Skin of body (tissue), 2 donors: Measurements from ENCODE around the gene COIL. TPM values are rescaled to one million over a fixed set of nuclear protein-coding genes. Genes with fewer than 3 reads are reported as not detected.
"Not testable (repeated sequence)": the region's sequence is repeated elsewhere in the genome, so short reads cannot be mapped to it uniquely, and the experiment has no call there.

Experiments used
- DNase-seq: peaks from one replicate; lab custom pipeline; 2025; lab: John Stamatoyannopoulos, UW
- total RNA-seq: library from RNA; depleted of rRNA; stranded (reverse); fragments of >200 nt; gene quantifications from one replicate; pipeline ENCODE4 v1.2.3, GENCODE V29; 2014

The COIL gene, protein sequence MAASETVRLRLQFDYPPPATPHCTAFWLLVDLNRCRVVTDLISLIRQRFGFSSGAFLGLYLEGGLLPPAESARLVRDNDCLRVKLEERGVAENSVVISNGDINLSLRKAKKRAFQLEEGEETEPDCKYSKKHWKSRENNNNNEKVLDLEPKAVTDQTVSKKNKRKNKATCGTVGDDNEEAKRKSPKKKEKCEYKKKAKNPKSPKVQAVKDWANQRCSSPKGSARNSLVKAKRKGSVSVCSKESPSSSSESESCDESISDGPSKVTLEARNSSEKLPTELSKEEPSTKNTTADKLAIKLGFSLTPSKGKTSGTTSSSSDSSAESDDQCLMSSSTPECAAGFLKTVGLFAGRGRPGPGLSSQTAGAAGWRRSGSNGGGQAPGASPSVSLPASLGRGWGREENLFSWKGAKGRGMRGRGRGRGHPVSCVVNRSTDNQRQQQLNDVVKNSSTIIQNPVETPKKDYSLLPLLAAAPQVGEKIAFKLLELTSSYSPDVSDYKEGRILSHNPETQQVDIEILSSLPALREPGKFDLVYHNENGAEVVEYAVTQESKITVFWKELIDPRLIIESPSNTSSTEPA
- total RNA-seq: 17.1 TPM

DNA sequence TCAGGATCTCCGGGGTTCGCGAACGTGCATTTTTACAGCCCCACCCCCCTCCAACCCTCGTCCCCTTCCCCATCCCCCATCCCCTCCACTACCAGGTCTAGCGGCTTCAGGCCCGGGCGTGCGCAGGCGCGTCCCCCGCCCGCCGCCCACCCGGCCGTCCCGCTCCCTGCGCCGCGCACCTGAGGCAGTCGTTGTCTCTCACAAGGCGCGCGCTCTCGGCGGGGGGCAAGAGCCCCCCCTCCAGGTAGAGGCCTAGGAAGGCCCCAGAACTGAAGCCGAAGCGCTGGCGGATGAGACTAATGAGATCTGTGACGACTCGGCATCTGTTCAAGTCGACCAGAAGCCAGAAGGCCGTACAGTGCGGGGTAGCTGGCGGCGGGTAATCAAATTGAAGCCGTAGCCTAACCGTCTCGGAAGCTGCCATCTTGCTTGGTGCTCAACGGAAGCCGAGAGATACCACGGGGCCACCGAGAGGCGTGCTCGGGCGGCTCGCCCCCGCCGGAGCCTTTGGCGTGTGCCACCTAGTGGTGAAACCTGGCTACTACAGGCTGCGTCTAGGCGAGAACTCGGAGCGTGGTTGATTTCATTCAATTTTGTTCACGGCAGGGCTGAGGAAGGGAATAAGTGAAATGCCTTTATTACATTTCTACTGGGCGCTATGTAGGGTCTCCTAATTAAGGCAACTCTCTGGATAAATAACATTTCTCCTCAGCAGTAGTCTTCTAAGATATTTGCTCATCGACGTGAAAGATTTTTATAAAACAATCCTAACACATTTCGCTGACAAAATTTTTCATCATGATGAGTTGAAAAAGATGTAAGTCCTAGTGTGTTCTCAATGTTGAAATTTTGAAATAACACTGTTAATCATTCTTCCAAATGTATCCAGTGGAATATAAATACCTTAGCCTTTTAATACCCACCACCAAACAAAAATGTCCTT is at the start of gene COIL:
Gene COIL (minus strand): TSS at position 455 of the 943 bp plus-strand sequence. CDS start 31 bp downstream, at position 424.
- peak; percentile 94 for DNase-seq

DNA sequence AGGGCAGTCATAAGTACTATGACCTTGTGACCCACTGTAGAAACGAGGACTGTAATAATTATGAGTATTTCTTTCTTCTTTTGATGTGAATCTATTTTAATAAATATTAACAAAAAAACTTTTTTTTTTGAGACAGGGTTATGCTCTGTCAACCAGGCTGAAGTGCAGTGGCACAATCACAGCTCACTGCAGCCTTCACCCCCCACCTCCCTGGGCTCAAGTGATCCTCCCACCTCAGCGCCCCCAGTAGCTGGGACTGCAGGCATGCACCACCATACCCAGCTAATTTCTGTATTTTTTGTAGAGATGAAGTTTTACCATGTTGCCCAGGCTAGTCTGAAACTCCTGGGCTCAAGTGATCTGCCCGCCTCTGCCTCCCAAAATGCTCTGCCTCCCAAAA is 49.6 kb upstream of the COIL start:
- DNase-seq: no peak

DNA sequence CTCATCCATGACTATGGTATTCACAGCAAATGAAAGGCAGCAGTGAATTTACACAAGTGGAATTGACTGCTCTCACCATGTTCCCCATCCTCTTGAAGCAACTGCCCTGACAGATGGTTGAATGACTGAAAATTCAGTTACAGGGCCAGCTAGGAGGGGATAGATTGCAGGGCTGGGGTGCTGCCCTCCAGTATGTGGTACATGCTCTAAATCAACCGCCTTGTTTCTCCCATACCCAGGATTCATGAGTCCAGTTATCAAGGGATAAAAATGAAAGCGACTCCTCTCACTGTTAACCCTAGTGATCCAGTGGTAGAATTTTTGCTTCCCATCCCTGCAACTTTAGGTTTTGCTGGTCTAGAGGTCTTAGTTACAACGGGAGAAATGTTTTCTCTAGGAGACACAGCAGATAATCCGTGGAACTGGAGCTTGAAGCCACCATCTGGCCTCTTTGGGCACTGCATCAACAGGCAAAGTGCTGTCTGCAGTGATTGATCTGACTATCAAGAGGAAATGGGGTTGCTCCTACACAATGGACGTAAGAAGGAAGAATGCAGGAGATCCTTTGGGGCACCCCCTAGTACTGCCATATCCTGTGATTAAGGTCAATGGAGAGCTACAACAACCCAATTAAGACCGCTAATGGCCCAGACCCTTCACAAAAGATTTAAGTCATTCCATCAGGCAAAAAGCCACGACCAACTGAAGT is 49.0 kb upstream of the COIL start:
- peak; percentile 20 for DNase-seq

DNA sequence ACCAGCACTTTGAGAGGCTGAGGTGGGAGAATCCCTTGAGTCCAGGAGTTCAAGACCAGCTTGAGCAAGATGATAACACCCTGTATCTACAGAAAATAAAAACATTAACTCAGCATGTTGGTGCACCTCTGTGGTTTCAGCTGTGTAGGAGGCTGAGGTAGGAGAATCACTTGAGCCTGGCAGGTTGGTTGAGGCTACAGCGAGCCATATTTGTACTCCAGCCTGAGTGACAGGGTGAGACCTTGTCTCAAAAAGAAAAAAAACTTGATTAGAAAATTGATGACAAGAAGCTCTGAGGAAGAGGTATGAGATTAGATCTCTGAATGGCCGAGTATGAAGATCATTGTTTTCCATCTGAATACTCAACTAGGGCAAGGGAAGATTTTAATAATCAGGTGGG is 48.1 kb upstream of the COIL start:
- DNase-seq: no peak

DNA sequence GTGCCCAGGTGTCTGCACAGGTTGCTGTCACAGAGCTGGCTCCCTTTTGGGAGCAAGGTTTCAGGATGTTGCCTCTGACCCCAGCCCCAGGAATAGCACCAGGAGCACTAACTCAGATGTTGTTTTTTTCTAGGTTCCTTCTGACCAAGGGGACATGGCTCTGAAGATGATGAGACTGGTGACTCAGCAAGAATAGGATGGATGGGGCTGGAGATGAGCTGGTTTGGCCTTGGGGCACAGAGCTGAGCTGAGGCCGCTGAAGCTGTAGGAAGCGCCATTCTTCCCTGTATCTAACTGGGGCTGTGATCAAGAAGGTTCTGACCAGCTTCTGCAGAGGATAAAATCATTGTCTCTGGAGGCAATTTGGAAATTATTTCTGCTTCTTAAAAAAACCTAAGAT is 45.2 kb upstream of the COIL start:
- no peak for DNase-seq

DNA sequence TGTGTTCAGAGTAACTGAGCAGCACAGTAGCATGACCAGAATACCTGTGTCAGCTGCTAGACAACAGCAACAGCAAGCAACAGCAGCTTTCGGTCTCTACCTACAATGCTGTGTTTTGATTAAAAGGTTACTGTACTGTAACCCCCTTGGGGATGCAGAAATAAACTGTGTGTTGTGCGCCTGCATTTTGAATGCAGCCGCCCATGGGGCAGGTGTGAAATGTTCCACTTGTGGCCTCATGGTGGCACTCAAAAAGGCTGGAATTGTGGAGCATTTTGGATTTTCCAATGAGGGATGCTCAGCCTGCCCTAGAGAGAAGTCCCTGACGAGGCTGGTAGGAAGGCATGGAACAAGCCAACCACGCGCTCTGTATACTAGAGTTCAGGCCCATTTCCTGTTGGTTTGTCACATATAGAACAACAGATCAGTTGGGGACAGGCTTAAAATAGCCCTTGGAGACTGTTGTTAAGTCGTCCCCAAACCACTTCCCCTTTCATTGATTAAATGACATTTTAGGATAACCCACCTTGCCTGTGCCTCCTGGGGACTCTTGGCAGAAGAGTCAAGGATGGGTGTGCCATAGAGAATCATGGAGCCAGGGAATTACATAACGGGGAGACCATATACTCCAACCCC is 44.2 kb upstream of the COIL start:
- no peak for DNase-seq

DNA sequence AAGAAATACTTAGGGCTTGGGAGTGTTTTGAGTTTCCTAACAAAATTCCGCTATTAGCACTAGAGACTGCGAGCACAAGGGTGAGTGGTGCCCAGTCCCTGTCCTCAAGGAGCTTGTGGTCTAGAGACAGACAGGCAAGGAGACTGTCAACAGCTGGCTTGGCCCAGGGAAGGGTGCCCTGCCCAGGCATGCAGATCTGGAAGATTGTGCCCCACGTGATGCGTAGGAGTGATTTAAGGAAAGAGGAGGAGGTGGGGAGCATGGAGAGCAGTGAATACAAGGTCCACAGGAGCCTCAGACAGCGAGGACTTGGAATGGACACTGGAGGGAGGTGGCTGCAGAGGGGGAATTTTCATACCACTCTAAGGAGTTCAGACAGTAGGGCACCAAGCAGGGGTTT is 42.1 kb upstream of the COIL start:
- no peak for DNase-seq

DNA sequence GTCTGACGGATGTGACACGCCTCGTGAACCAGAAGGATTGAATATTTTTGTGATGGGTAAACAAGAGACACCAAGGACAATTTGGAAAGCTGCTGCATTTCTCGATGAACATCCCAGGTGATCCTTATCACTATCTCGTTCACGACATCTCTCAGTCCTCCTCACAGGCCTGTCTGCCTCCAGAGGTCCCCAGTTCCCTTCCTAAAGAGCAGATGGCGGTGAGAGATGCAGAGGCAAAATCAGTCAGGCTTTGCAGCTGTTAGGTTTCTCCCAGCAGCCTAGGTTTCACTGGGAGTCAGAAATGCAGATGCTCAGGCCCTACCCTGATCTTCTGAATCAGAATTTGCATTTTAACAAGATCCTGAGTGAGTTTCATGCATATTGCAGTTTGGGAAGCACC is 40.7 kb upstream of the COIL start:
- DNase-seq: no peak

DNA sequence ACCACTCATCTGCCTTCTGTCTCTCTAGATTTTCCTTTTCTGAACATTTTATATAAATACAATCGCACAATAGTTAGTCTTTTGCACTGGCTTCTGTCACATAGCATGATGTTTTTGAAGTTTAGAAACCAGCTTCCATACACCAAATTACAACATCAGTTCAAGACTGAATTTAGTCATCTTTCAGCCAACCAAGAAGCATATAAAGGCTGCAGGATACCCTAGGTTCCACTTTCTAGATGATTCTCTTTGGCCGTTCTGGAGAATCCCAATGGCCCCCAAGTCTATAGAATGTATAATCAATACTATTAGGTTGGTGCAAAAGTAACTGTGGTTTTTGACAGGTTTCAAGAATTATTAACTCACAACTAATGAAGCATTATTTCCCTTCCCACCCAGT is 36.5 kb upstream of the COIL start:
- no peak for DNase-seq

DNA sequence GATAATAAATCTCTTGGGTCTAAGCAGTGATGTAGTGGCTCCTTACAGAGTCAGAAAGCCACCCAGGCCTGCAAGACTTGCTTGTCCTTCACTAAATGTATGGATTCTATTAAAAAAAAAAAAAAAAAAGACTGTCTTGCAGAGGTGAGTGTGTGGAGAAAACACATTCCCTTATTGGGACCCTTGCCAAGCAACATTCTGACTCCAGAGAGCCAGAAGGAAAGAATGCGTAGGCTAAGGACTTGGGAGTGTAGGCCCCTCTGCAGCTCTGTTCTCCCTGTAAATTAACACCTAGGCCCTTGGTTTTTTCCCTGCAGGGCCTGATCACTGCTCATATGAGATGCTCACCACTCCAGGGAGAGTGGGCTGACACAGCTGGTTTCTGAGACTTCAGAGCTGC is 34.9 kb upstream of the COIL start:
- DNase-seq: no peak

DNA sequence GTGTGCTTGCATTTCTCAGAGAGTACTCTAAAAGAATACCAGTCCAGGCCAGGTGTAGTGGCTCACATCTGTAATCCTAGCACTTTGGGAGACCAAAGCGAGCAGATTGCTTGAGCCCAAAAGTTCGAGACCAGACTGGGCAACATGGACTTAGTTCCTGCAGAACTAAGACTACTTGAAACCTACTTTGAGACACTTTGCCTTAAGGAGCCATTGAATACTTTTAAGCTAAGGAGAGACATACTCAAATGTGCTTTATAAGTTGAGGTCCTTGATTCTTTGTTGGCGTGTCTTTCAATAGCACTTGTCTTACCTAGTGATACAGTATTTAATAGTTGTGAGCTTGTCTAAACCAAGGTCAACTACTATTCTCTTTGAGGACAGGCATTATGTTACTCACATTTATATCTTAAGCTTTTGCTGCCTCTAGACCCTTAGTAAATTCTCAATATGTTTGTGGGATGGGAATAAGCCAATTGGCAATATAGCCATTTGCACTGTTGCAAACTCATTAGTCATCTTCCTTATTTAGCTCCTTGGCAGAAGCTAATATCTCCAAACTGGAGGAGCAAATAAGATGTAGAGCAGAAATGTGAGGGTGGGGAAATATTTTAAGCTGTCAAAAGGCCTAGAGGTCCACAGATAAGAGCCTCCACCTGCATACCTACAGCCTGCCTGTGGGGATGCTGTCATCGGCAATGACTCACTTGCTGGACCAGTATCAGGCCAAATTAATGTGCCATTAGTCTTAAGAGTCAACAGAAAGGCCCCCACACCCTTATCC is 33.4 kb upstream of the COIL start:
- no peak for DNase-seq

DNA sequence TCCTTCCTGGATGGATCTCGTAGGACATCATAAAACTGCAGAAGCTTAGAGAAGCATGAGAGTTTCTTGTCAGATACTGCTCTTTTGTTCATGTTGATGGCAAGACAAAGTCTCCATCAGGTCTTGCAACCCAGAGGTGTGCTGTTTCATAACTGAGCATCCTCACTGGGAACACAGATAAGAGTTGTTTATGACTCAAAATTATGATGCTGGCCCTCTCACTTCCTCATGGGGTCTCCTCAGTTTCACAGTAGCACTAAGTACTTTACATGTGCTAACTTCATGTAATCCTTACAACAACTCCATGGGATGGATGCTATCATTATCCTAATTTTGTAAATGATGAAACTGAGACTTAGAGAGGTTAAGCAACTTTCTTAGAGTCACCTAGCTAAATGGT is 31.5 kb upstream of the COIL start:
- DNase-seq: no peak

DNA sequence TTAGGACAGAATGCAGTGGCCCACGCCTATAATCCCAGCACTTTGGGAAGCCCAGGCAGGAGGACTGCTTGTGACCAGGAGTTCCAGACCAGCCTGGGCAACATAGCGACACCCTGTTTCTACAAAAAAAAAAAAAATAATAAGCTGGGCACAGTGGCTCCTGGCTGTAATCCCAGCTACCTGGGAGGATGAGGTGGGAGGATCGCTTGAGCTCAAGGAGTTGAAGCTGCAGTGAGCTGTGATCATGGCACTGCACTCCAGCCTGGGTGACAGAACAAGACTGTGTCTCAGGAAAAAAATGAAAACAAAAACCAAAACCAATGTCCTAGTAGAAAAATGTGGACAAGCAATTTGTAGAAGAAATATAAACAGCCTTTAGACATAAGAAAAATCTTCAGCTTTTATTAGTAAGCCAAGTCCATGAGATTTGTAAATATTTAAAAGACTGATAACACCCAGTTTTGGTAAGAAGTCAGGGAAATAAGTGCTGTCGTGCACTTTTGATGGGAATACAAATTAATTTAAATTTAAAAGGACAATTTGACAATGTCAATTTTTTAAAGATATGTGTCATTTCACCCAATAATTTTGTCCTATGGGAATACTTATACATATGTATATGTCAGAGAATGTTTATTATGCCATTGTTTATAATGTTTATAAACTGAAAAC is 28.2 kb upstream of the COIL start:
- no peak for DNase-seq

DNA sequence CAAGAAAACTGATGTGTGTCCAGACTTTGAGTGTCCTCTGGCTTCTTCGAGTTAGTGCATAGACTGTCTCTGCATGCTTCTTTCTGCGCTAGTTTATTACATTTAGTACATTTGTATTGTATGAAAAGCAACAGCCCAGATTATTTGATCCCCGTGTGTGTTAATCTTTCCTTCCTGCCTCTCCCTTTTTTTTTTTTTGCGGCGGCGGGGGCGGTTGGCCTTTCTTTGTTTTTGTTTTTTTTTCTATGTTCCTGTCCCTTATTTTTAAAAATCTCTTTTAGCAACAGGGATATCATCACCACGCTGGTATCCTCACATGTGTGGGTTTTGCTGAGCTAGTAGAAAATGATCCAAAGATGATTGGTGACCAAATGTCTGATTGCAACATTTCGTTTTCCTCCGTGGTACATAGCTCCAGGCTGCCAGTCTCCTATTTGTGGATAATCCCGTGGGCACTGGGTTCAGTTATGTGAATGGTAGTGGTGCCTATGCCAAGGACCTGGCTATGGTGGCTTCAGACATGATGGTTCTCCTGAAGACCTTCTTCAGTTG is 26.5 kb upstream of the COIL start:
- DNase-seq: no peak

DNA sequence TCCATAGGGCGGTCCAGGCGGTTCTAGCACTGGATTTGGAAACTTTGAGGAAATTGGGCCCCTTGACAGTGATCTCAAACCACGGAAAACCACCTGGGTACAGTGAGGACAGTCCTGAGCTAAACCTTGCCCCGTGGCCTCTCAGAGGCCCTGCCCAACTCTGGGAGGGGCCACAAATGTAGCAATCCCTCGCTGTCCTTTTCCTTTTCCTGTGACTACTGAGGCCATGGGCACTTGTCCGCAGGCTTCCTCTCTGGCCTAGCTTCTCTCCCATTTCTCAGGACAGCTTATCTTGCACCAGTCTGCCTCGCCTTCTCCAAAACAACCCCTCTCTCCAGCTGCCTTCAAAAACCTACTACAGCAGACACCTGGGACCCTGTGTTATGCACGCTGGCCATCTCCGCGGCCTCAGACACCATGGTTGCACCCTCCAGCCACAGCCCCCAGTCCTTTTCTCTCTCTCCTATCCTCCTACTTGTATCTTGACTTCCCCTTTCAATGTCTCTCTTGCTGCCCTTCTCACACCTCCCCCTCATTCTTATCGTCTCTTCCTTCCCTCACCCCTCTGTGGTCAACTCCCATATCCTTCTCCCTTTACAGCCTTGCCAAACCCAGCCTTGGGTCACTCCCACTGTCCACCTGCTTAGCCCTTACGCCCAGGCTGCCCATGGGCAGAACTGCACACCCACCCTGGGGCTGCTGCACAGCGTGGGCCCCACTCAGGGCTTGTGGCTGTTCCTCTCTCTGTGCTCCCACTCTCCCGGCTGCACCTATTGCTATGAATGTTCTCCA is 24.7 kb upstream of the COIL start:
- DNase-seq: no peak

DNA sequence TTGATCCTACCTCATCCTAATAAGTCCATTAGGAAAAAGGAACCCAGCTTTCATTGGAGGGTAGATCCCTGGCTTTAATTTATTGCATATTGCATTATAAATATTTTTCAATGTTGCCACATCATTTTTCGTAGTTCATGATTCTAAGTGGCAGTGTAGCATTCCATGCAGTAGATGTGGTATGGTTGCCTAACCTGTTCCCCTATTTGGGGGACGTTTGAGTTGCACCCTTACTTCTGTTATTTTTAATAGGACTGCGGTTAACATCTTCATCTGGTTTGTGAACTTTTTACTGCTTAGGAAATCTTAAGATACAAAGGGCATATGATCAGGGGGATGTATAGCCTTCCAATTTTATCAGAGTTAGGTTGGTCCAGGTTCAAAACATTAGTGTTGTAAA is 22.5 kb upstream of the COIL start:
- no peak for DNase-seq

DNA sequence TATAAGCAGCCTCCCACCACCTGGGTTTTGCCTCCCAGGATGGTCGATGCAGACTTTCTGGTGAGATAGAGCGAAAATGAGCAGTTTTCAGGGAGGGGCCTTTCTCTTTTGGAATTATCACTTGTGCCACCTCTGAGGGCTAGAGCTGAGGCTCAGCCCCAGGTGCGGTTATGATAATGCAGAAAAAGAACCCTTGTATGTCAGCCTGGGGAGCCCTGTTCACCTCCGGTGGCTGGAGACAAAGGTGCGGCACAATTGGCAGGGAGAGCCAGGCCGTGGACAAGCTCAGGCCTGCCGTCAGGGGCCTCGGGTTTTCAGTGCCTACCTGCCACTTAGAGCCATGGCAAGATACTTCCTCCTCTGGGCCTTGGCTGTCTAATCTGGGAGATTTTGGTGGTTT is 21.5 kb upstream of the COIL start:
- DNase-seq: no peak

DNA sequence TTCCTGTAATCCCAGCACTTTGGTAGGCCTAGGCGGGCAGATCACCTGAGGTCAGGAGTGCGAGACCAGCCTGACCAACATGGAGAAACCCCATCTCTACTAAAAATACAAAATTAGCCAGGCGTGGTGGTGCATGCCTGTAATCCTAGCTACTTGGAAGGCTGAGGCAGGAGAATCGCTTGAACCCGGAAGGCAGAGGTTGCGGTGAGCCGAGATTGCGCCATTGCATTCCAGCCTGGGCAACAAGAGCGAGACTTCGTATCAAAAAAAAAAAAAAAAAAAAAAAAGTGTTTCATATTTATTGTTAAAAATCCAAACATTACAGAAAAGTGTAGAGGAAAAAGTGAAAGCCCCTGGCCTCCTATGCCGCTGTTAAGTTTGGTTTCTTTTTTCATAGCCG is 19.7 kb upstream of the COIL start:
- not testable (repeated sequence) for DNase-seq

DNA sequence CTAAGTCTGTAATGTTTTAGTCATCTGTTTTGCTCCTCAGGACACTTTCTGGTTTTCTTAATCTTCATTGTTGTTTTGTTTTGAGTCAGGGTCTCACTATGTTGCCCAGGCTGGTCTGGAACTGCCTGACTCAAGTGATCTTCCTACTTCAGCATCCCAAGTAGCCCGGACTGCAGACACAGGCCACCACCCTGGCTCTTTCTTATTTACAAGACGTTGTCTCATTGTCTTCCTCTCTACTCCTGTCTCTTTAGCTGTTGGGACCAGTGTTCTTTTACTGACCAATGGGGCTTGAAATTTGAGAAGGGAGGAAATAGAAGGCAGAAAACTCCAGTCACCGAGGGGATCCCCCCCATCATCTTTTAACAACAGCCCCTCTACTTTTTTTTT is 18.2 kb upstream of the COIL start:
- DNase-seq: no peak
